Thyroid gland (tissue), 4 donors: ENCODE results near the gene ZNF407. TPM values are rescaled to one million over a fixed set of nuclear protein-coding genes. Genes with fewer than 3 reads are reported as not detected.

Experiments used
- total RNA-seq, 4 donors: library from RNA; depleted of rRNA; stranded (reverse); fragments of >200 nt; gene quantifications; one replicate each; pipeline ENCODE4 v1.2.3, GENCODE V29; 2016

ZNF407 gene
- total RNA-seq, 4 donors from 2014 or later: 20.2 to 40.0 (median 26.4) TPM

Other genes with a start within 250 kb of the ZNF407 start
- gene DIPK1C, start 140.6 kb upstream of the ZNF407 start, total RNA-seq: not detected
- 100 to 1,000 TPM; 249 to 437 (median 301) TPM for gene CNDP2, start 101.5 kb upstream of the ZNF407 start, total RNA-seq
- 1 to 10 TPM in 1 of 4 donors, under 1 TPM in 1, not detected in 2; 0.25 to 1.0 TPM for gene CNDP1, start 63.4 kb upstream of the ZNF407 start, total RNA-seq